Left lung (tissue), 14 donors: ENCODE data around the gene FAM227B. TPM values are rescaled to one million over a fixed set of nuclear protein-coding genes. Genes with fewer than 3 reads are reported as not detected.
A peak's percentile ranks its signal among the peaks of the same experiment; 100 is the strongest.
"Not testable (repeated sequence)": the region's sequence is repeated elsewhere in the genome, so short reads cannot be mapped to it uniquely, and the experiment has no call there.

Experiments used
- ATAC-seq: fragments of 200-7000 bp; cut with Tn5 transposase; one replicate; pipeline ENCODE4 v1.9.1; 2020; ENCODE audit warnings: moderate library complexity
- DNase-seq, 4 donors: peaks; one replicate each; pipeline ENCODE4 v3.0.0-alpha.2; 2013 to 2020
- H3K27ac ChIP-seq, 2 donors: fragments of 200-600 bp; sonication (generic) in 1 of 2; one replicate each; pipeline versions ENCODE4 v1.5.0 to v1.8.0; 2020 to 2021
- H3K27me3 ChIP-seq, 2 donors: fragments of 200-600 bp; sonication (generic) in 1 of 2; one replicate each; pipeline versions ENCODE4 v1.5.0 to v1.8.0; 2020 to 2021
- H3K36me3 ChIP-seq, 2 donors: fragments of 200-600 bp; sonication (generic) in 1 of 2; one replicate each; pipeline versions ENCODE4 v1.5.0 to v1.8.0; 2020 to 2021
- H3K4me1 ChIP-seq, 2 donors: fragments of 200-600 bp; one replicate each; pipeline ENCODE4 v1.8.0; 2021
- H3K4me3 ChIP-seq, 2 donors: fragments of 200-600 bp; sonication (generic) in 1 of 2; one replicate each; pipeline versions ENCODE4 v1.5.0 to v1.8.0; 2020 to 2021; ENCODE audit warnings: mild to moderate bottlenecking in 1 of 2
- H3K9me3 ChIP-seq, 2 donors: fragments of 200-600 bp; sonication (generic) in 1 of 2; one replicate each; pipeline versions ENCODE4 v1.5.0 to v1.8.0; 2020 to 2021
- intact Hi-C, 2 donors: fragments of 100-400 bp; cut with DNase I; formaldehyde crosslinking; loops; one replicate each; pipeline versions ENCODE4 v1.11.2 to v1.14.2; 2022
- long read RNA-seq, 12 donors: library from polyadenylated mRNA in 2 of 12; unstranded in 2 of 12; transcript quantifications; one replicate each; pipeline ENCODE4 v2.0.0 and lab custom pipeline, GENCODE V29; 2019 to 2026
- polyA plus RNA-seq, 6 donors: library from polyadenylated mRNA; unstranded; fragments of 120-200 nt; gene quantifications; one replicate each; pipeline ENCODE4 v1.2.1, GENCODE V29; 2013; ENCODE audit not compliant: insufficient read length in 6 of 6
- total RNA-seq, 2 donors: library from RNA; stranded (reverse); fragmentation: NEBNext Ultra II Directional; extraction: Animal tissue kit (Norgen Biotek cat#: 25700); gene quantifications; one replicate each; pipeline ENCODE4 v1.2.1, GENCODE V29; 2021
- TF ChIP-seq, protein P1 (sequence below), 2 donors: fragments of 200-600 bp; sonication (generic) in 1 of 2; IDR thresholded peaks; one replicate each; pipeline versions ENCODE4 v1.5.0 to v1.8.0; 2021; ENCODE audit warnings: antibody characterized with exemption in 2 of 2
- donor health status: DM: no; HTN: yes; CAD: no.
- donor health status: DM: no; HTN: no; CAD: no.

The FAM227B gene, protein sequence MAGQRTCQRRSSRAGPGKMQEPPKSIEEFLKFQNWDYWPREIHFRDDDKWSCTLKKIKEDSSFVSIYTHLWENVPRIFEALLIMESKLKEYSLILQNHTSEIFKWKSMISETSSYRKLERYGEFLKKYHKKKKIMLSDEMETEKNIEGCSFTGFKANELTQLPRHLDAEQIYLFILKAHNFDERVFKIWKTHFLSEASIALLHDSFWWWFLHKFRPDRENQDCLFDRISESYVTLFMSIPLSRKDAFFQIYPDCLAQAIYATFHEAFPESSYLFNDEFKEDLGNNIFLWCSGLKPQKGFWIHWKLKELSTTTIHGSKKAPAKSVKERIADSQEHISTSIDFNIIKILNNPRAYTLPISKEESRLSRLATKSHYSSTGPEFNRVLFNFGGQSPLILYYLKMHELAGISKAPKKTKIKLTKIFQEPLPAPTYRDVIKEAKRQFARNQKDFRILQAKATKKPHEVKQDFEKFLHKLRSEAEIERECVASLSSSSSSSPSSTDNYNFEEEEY
- total RNA-seq (1 to 10 TPM; 2.3 to 2.8 TPM), polyA plus RNA-seq (10 to 100 TPM; 11.9 to 17.2 (median 14.7) TPM)
- long read RNA-seq, donor 1, partial matches to known transcripts, result 87 of 118 reads
- long read RNA-seq, donor 1, other reads (novel, unspliced or antisense), result 31 of 118 reads
- long read RNA-seq, donor 2, result 0 reads
- long read RNA-seq, donor 3, result 0 reads
- long read RNA-seq, donor 4, partial matches to known transcripts, result 1 of 3 reads
- long read RNA-seq, donor 4, other reads (novel, unspliced or antisense), result 1 of 3 reads
- long read RNA-seq, donor 5, partial matches to known transcripts, result 40 of 57 reads
- long read RNA-seq, donor 5, other reads (novel, unspliced or antisense), result 17 of 57 reads
- long read RNA-seq, donor 6, result 0 reads
- long read RNA-seq, donor 7, partial matches to known transcripts, result 0 of 1 reads
- long read RNA-seq, donor 7, other reads (novel, unspliced or antisense), result 0 of 1 reads
- long read RNA-seq, donor 8, partial matches to known transcripts, result 24 of 25 reads
- long read RNA-seq, donor 8, other reads (novel, unspliced or antisense), result 0 of 25 reads
- long read RNA-seq, donor 9, result 0 reads
- long read RNA-seq, donor 10, result 0 reads
- long read RNA-seq, donor 11, result 0 reads
- long read RNA-seq, donor 12, partial matches to known transcripts, result 28 of 37 reads
- long read RNA-seq, donor 12, other reads (novel, unspliced or antisense), result 9 of 37 reads

DNA sequence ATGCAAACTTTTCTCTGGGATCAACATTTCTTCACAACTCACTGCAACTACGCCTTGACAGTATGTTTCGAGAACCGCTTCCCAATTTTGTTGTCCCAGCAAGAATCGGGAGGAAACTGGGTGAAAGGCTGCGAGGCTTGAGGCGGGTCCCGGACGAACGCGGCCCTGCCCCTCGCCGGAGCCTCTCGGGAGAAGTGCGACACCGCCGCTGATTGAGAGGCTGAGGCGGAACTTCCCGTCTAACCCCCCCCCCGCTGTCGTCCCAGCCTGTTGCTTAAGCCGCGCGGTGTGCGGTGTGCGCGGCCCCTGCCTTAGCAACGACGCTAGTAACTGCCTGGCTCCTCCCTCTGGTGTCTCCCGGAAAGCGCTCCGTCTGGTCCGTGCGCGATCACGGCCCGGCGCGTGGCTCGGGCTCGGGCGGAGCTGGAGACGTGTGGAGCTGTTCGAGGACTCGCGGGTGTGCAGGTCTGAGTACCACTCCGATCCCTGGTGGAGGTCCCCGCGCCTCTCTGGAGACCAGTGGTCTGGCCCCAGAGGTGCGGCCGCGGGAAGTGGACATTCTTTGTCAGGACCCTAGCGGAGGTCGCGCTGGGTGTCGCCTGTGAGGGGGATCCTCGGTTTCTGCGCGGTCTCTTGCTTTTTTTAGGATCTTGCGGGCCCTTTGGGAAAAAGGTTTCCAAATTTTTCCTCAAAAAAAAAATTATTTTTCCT is at the start of gene FAM227B, which contains the start of gene DTWD1:
Gene FAM227B, minus strand, starts transcription at position 161 of the 711 bp plus-strand sequence. CDS start 5,647 bp downstream, outside the sequence.
Gene DTWD1, plus strand, starts transcription at position 391 of the 711 bp plus-strand sequence. CDS start 4,120 bp downstream, outside the sequence.
- Histone ChIP-seq H3K36me3 (peaks cover 0 to 12% of the 10 kb centered on the region in 2 donors), H3K9me3 (peaks cover 0 to 15% of the 10 kb centered on the region in 2 donors), H3K27ac (peak within 1 kb of the TSS; percentile 92 to 96), H3K4me3 (peak within 1 kb of the TSS; percentile 61 to 70), H3K27me3 (no peaks in the 10 kb centered on the region), H3K4me1 (peaks cover 0 to 34% of the 10 kb centered on the region in 2 donors)
- intact Hi-C loops, result no loop called here
- DNase-seq, result peak; percentile 95 to 98 (median 97)
- peak; percentile 99 for ATAC-seq
- TF ChIP-seq, protein P1, sequence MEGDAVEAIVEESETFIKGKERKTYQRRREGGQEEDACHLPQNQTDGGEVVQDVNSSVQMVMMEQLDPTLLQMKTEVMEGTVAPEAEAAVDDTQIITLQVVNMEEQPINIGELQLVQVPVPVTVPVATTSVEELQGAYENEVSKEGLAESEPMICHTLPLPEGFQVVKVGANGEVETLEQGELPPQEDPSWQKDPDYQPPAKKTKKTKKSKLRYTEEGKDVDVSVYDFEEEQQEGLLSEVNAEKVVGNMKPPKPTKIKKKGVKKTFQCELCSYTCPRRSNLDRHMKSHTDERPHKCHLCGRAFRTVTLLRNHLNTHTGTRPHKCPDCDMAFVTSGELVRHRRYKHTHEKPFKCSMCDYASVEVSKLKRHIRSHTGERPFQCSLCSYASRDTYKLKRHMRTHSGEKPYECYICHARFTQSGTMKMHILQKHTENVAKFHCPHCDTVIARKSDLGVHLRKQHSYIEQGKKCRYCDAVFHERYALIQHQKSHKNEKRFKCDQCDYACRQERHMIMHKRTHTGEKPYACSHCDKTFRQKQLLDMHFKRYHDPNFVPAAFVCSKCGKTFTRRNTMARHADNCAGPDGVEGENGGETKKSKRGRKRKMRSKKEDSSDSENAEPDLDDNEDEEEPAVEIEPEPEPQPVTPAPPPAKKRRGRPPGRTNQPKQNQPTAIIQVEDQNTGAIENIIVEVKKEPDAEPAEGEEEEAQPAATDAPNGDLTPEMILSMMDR (IDR thresholded peaks at IDR 0.05), result peak in 1 of 2 donors; percentile 15

DNA sequence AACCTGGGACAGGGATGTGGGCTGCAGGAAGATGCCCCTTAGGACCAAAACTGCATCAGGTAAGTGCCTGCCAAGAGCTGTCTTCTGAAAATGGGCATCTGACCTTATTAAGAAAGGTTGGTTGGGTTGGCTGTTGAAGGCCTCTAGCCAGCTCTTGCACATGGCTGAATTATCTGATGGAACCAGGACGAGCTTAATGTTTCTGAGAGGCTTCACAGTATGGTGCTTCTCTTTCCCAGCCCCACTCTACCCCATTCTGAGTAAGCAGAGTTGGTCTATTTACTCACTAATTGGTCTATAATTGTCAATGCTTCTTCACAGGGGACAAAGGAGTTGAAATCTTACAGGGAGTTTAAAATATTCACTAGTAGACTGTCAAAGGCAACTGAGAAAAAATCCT is 48.7 kb upstream of the FAM227B start:
- no peak overlapping the region for H3K27ac ChIP-seq
- H3K4me1 ChIP-seq, result no peaks in the 10 kb centered on the region
- DNase-seq, result no peak
- no peaks in the 10 kb centered on the region for H3K36me3 ChIP-seq
- no peaks in the 10 kb centered on the region for H3K9me3 ChIP-seq
- intact Hi-C loops, result no loop called here
- no peak overlapping the region for H3K4me3 ChIP-seq
- H3K27me3 ChIP-seq, result no peaks in the 10 kb centered on the region
- TF ChIP-seq, protein P1 (IDR thresholded peaks at IDR 0.05), result no peak
- no peak for ATAC-seq

DNA sequence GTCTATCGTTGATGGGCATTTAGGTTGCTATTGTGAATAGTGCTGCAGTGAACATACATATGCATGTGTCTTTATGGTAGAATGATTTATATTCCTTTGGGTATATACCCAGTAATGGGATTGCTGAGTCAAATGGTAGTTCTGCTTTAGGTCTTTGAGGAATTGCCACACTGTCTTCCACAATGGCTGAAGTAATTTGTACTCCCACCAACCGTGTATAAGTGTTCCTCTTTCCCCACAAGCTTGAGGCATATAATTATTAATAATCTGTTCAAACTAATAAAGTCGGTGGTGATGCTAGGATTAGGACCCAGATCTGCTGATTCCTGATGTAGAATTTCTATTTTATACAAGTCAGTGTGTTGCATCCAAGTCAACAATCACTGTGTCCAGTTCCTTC is 45.9 kb upstream of the FAM227B start:
- H3K4me1 ChIP-seq, H3K4me3 ChIP-seq, ATAC-seq, H3K9me3 ChIP-seq, DNase-seq, H3K27ac ChIP-seq, H3K27me3 ChIP-seq, intact Hi-C loops, H3K36me3 ChIP-seq: not testable (repeated sequence)

DNA sequence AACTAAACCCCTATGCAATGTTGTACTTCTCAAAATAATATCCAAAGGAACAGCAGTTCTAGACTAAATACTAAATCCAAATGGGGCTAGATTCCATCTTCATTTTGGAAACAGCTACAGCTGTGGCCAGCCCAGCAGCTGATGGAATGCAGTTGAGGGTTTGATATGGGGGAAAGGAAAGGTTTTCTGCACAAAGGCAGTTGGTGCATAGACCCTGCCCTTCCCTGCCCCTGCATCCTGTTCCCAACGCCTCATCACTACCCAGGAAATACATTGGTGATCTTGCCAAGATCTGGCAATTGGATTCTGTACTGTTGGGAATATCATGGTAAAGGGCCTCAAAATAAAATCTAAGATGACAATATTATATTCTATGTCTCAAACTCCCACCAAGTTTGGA is 44.1 kb upstream of the FAM227B start:
- TF ChIP-seq, protein P1 (IDR thresholded peaks at IDR 0.05), result no peak
- no peaks in the 10 kb centered on the region for H3K4me1 ChIP-seq
- H3K27ac ChIP-seq, result no peak overlapping the region
- DNase-seq (peak in 1 of 4 donors; percentile 44), ATAC-seq (no peak)
- no peak overlapping the region for H3K4me3 ChIP-seq
- no peaks in the 10 kb centered on the region for H3K9me3 ChIP-seq
- no peaks in the 10 kb centered on the region for H3K36me3 ChIP-seq
- H3K27me3 ChIP-seq, result no peaks in the 10 kb centered on the region
- intact Hi-C loops, result no loop called here

DNA sequence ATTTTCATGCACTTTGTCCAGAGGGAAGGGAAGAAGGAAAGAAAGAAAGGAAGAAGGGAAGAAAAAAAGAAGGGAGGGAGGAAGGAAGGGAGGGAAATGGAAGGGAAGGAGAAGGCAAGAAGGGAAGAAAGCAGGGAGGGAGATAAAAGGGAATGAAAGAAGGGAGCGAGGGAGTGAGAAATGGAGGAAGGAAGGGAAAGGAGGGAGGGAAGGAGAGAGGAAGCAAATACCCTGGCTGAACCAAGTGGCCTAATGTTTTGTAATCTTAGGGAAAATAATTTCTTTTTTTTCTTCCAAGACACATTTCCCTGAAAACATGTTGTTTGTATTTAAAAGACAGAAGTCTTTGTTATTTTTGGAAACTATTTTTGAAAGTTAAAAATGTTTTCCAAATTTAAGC is 36.1 kb upstream of the FAM227B start:
- intact Hi-C loops, result no loop called here
- no peak overlapping the region for H3K4me3 ChIP-seq
- no peak overlapping the region for H3K27ac ChIP-seq
- DNase-seq (no peak), ATAC-seq (no peak)
- H3K4me1 ChIP-seq, result no peaks in the 10 kb centered on the region
- H3K27me3 ChIP-seq, result no peaks in the 10 kb centered on the region
- TF ChIP-seq, protein P1 (IDR thresholded peaks at IDR 0.05), result no peak
- no peaks in the 10 kb centered on the region for H3K36me3 ChIP-seq
- H3K9me3 ChIP-seq, result peaks cover 0 to 27% of the 10 kb centered on the region in 2 donors
